HepG2 (cell line): Measurements from ENCODE around the gene ALX3. TPM values are rescaled to one million over a fixed set of nuclear protein-coding genes. Genes with fewer than 3 reads are reported as not detected.

ENCODE experiments used
- polyA plus RNA-seq, 8 experiments: library from polyadenylated mRNA; depleted of rRNA in 3 of 8; stranded (reverse) in 7 of 8; unstranded in 1 of 8; fragments of >200 nt; fragmentation: Illumina TruSeq in 4 of 8; extraction: Trizol in 4 of 8; gene quantifications; 2 replicates each; pipeline versions ENCODE4 v1.2.1 to v1.2.3, GENCODE V29; 2011 to 2016; ENCODE audit warnings: low read depth in 4 of 8, missing spikeins in 1 of 8, mixed read lengths in 1 of 8; ENCODE audit not compliant: insufficient read depth in 1 of 8
- total RNA-seq, 5 experiments: library from RNA; depleted of rRNA; stranded (reverse); fragments of >200 nt; fragmentation: Illumina TruSeq; extraction: Trizol; gene quantifications; 2 replicates each; pipeline ENCODE4 v1.2.3, GENCODE V29; 2016; ENCODE audit warnings: low read depth in 1 of 5

Gene ALX3
- total and polyA plus RNA-seq, 2 of the 13 experiments (the other 11 are each of a cell fraction or from before 2014, with no cell fraction given): not detected

Other genes with a start within 250 kb of the ALX3 start
- 1.9 and 4.6 TPM in 2 replicates for gene CSF1, start 159.8 kb downstream of the ALX3 start, total RNA-seq (2016; rRNA removed; fragmentation: Illumina TruSeq; extraction: Trizol)
- gene CSF1, start 159.8 kb downstream of the ALX3 start, polyA plus RNA-seq (2011; rRNA removed): 13.3 and 21.0 TPM in 2 replicates
- 40.9 and 63.2 TPM in 2 replicates for gene AHCYL1, start 85.9 kb downstream of the ALX3 start, total RNA-seq (2016; rRNA removed; fragmentation: Illumina TruSeq; extraction: Trizol)
- gene AHCYL1, start 85.9 kb downstream of the ALX3 start, polyA plus RNA-seq (2011; rRNA removed): 69.4 and 76.3 TPM in 2 replicates
- gene STRIP1, start 36.0 kb downstream of the ALX3 start, total RNA-seq (2016; rRNA removed; fragmentation: Illumina TruSeq; extraction: Trizol): 16.3 and 27.9 TPM in 2 replicates
- 20.9 and 26.3 TPM in 2 replicates for gene STRIP1, start 36.0 kb downstream of the ALX3 start, polyA plus RNA-seq (2011; rRNA removed)
- gene UBL4B, start 41.8 kb upstream of the ALX3 start, total RNA-seq (2016; rRNA removed; fragmentation: Illumina TruSeq; extraction: Trizol): not detected in 2 replicates
- not detected in 2 replicates for gene UBL4B, start 41.8 kb upstream of the ALX3 start, polyA plus RNA-seq (2011; rRNA removed)
- not detected in 2 replicates for gene SLC6A17, start 79.8 kb upstream of the ALX3 start, total RNA-seq (2016; rRNA removed; fragmentation: Illumina TruSeq; extraction: Trizol)
- not detected in 2 replicates for gene SLC6A17, start 79.8 kb upstream of the ALX3 start, polyA plus RNA-seq (2011; rRNA removed)
- 0.20 and 0.24 TPM in 2 replicates for gene KCNC4, start 139.6 kb upstream of the ALX3 start, total RNA-seq (2016; rRNA removed; fragmentation: Illumina TruSeq; extraction: Trizol)
- 0.66 and 1.0 TPM in 2 replicates for gene KCNC4, start 139.6 kb upstream of the ALX3 start, polyA plus RNA-seq (2011; rRNA removed)